SU-DHL-6 (cell line): ENCODE data around the gene ZNF519.

Experiments used
- EZH2phosphoT487 ChIP-seq: fragments of 200-600 bp; sonication (generic), shearing (Covaris generic); conservative IDR thresholded peaks from 2 replicates; pipeline ENCODE4 v1.6.1; 2018; ENCODE audit warnings: mild to moderate bottlenecking, antibody characterized with exemption, low read length, moderate library complexity, mixed read lengths
- TF ChIP-seq, protein P1 (sequence below): fragments of 200-600 bp; sonication (generic); IDR thresholded peaks from one replicate; pipeline ENCODE4 v1.5.1; 2017; ENCODE audit warnings: antibody characterized with exemption, mild to moderate bottlenecking, low read length, moderate library complexity; ENCODE audit not compliant: insufficient read depth, poor library complexity, severe bottlenecking

DNA sequence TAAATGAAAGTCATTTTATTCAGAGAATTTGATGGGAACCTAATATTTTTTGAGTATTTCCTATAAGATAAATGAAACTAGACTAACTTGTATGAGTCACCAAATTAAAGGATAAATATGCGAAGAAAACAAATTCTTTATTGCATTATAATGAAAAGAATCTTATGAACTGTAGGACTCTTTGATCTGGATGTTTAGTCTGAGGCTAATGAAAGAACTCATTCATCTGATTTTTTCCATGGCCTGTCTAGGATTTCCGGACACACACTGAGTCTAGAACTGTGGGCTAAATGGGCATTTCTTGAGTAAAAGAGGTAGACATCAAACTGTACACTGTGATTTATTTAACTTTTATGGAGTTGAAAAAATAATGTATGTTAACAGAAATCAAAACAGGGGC is 43.0 kb downstream of the ZNF519 start:
- TF ChIP-seq, protein P1, sequence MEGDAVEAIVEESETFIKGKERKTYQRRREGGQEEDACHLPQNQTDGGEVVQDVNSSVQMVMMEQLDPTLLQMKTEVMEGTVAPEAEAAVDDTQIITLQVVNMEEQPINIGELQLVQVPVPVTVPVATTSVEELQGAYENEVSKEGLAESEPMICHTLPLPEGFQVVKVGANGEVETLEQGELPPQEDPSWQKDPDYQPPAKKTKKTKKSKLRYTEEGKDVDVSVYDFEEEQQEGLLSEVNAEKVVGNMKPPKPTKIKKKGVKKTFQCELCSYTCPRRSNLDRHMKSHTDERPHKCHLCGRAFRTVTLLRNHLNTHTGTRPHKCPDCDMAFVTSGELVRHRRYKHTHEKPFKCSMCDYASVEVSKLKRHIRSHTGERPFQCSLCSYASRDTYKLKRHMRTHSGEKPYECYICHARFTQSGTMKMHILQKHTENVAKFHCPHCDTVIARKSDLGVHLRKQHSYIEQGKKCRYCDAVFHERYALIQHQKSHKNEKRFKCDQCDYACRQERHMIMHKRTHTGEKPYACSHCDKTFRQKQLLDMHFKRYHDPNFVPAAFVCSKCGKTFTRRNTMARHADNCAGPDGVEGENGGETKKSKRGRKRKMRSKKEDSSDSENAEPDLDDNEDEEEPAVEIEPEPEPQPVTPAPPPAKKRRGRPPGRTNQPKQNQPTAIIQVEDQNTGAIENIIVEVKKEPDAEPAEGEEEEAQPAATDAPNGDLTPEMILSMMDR, result no peak
- TF ChIP-seq EZH2phosphoT487, result no peak
